Measurements from ENCODE around the gene SCAMP4. TPM values are rescaled to one million over a fixed set of nuclear protein-coding genes. Genes with fewer than 3 reads are reported as not detected.

The SCAMP4 gene
- total RNA-seq, 1 donor from 2014 or later: 322 TPM

DNA sequence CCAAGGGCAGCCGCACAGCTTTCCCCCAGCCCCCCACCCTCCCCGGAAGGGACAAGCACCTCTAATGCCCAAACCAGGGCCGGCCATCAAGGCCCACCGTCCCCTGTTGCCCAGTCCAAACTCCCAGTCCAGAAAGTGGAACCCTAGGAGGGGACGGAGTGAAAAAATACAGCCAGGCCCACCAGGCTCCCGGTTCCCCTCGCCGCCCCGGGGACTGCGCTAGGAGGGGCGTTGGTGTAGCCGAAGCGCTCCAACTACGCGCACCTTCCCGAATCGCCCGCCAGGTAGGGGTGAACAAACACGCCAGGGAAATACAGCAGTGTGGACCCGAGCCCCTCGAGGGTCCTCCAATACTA, 43.2 kb upstream of the SCAMP4 start:
- intact Hi-C loops (cut with DNase I): loop anchor here (5.0 kb wide), 1 partner anchor 290 kb away; the partner anchor contains the start of gene AP3D1
- peak overlapping the region; percentile 59 to 92 for H3K4me3 ChIP-seq
- TF ChIP-seq, protein P1, sequence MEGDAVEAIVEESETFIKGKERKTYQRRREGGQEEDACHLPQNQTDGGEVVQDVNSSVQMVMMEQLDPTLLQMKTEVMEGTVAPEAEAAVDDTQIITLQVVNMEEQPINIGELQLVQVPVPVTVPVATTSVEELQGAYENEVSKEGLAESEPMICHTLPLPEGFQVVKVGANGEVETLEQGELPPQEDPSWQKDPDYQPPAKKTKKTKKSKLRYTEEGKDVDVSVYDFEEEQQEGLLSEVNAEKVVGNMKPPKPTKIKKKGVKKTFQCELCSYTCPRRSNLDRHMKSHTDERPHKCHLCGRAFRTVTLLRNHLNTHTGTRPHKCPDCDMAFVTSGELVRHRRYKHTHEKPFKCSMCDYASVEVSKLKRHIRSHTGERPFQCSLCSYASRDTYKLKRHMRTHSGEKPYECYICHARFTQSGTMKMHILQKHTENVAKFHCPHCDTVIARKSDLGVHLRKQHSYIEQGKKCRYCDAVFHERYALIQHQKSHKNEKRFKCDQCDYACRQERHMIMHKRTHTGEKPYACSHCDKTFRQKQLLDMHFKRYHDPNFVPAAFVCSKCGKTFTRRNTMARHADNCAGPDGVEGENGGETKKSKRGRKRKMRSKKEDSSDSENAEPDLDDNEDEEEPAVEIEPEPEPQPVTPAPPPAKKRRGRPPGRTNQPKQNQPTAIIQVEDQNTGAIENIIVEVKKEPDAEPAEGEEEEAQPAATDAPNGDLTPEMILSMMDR (IDR thresholded peaks at IDR 0.05): no peak
- peaks cover 16 to 28% of the 10 kb centered on the region in 2 donors for H3K4me1 ChIP-seq
- H3K27ac ChIP-seq: no peak overlapping the region
- no peaks in the 10 kb centered on the region for H3K36me3 ChIP-seq
- H3K27me3 ChIP-seq: no peaks in the 10 kb centered on the region
- no peaks in the 10 kb centered on the region for H3K9me3 ChIP-seq
- no peak for DNase-seq (ENCODE audit: low spot score in 2 of 2)

DNA sequence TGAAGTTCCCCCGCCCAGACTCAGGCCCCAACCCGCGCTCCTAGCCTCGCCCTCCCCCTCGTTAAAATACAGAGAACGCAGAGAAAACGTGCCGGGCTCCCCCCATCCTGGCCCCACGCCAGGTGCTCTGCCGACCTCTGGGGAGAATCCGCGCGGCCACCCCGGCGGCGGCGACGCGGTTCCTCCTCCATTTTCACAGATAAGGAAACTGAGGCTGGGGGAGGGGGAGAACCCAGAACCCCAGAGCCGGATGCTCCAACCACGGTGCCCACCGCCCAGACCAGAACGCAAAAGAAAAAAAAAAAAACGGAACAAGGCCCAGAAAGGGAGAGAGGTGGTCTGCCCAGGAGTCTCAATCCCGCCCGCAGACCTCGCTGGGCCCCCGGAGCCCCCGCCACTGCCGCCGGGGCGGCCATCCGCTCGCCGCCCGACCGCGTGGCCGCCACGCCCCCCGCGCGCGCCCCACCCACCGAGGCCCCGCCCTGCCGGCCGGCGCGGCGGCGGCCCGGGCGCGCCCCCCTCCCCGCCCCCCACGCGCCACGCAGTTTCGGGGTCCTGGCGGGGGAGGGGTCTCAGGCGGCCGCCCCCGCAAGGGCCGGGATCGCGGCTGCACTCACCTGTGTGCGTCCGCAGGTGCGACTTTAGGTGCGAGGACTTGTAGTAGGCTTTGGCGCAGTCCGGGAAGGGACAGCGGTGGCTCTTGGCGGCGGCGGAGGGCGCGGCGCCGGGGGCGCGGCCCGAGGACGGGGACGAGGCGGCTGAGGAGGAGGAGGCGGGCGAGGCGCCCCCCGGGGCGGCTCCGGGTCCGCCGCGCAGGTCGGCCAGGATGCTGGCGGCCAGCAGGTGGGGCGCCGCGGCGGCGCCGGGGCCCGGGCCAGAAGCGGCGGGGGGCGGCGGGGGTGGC, 42.5 kb upstream of the SCAMP4 start:
- TF ChIP-seq, protein P1 (IDR thresholded peaks at IDR 0.05): no peak
- Histone ChIP-seq H3K9me3 (no peaks in the 10 kb centered on the region), H3K4me1 (peaks cover 14 to 22% of the 10 kb centered on the region in 2 donors), H3K27me3 (no peaks in the 10 kb centered on the region), H3K4me3 (peak overlapping the region; percentile 59 to 92), H3K27ac (peak overlapping the region in 1 of 2 donors; percentile 65), H3K36me3 (no peaks in the 10 kb centered on the region)
- DNase-seq (ENCODE audit: low spot score in 2 of 2): no peak
- intact Hi-C loops (cut with DNase I): loop anchor here (5.0 kb wide), 1 partner anchor 290 kb away; the partner anchor contains the start of gene AP3D1

DNA sequence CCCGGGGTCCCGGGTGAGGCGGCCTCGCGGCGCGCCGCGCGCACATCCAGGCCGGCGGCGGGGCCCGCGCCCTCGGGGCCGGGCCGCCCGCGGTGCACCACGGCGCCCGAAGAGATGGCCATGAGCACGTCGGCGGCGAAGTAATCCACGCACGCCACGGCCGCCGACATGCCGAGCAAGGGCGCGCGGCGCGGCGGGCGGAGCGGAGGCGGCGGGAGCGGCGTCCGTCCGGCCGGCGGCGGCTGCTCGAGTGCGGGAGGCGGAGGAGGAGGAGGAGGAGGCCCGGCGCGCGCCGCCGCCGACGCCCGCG, 41.9 kb upstream of the SCAMP4 start, which contains the start of gene KLF16:
KLF16 (minus strand) TSS at position 252 of the 310 bp plus-strand sequence; CDS start at position 170, 82 bp downstream.
- no peak for DNase-seq (ENCODE audit: low spot score in 2 of 2)
- peak within 1 kb of the TSS; percentile 59 to 92 for H3K4me3 ChIP-seq
- H3K36me3 ChIP-seq: no peaks in the 10 kb centered on the region
- TF ChIP-seq, protein P1 (IDR thresholded peaks at IDR 0.05): no peak
- peaks cover 13 to 16% of the 10 kb centered on the region in 2 donors for H3K4me1 ChIP-seq
- peak within 1 kb of the TSS; percentile 77 to 84 for H3K27ac ChIP-seq
- no peaks in the 10 kb centered on the region for H3K9me3 ChIP-seq
- intact Hi-C loops (cut with DNase I): loop anchor here (5.0 kb wide), 1 partner anchor 289 kb away; the partner anchor contains the start of gene AP3D1
- no peaks in the 10 kb centered on the region for H3K27me3 ChIP-seq

DNA sequence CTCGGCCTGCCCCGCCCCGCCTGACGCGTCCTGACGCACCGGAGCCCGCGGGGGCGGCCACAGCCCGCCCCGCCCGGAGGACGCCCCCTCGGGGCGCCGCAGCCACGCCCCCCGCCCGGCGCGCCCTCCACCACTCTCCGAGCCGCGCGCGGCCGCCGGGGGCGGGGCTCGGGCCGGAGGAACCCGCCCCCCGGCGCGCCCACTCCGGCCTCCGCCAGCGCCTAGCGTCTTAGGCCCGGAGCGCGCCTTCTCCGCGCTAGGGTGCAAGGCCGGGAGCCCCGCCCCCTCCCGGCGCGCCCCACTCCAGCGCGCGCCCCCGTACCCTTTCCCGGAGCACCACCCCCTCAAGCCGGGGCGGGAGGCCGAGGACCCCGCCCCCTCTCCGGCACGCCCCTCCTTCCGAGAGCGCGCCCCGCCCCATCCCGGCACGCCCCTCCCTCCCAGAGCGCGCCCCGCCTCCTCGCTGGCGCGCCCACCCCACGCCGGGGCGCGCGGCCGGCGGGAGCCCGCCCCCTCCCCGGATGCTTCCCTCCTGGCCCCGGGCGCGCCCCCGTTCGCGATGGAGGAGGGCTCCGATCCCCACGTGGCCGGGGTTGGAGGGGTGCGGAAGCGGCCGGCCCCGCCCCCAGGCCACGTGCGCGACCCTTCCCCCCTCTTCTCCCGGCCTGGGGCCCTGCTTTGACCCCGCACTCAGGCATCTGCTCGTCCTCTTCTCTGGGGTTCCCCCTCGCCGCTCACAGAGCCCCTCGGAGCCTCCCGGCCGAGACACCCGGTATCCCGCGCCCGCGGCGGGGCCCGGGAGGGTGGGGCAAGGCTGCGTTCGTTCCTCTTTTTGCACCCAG, 41.3 kb upstream of the SCAMP4 start:
- H3K4me1 ChIP-seq: peaks cover 13 to 15% of the 10 kb centered on the region in 2 donors
- H3K36me3 ChIP-seq: no peaks in the 10 kb centered on the region
- peak; percentile 57 to 92 for DNase-seq (ENCODE audit: low spot score in 2 of 2)
- no peaks in the 10 kb centered on the region for H3K9me3 ChIP-seq
- H3K4me3 ChIP-seq: peak overlapping the region; percentile 59 to 80
- no peaks in the 10 kb centered on the region for H3K27me3 ChIP-seq
- TF ChIP-seq, protein P1 (IDR thresholded peaks at IDR 0.05): no peak
- intact Hi-C loops (cut with DNase I): loop anchor here (1.0 to 5.0 kb wide), 4 partner anchors 11 to 288 kb away; partner anchors contain the start of genes ABHD17A, ADAT3, AP3D1 and SCAMP4
- H3K27ac ChIP-seq: peak overlapping the region; percentile 77 to 84

DNA sequence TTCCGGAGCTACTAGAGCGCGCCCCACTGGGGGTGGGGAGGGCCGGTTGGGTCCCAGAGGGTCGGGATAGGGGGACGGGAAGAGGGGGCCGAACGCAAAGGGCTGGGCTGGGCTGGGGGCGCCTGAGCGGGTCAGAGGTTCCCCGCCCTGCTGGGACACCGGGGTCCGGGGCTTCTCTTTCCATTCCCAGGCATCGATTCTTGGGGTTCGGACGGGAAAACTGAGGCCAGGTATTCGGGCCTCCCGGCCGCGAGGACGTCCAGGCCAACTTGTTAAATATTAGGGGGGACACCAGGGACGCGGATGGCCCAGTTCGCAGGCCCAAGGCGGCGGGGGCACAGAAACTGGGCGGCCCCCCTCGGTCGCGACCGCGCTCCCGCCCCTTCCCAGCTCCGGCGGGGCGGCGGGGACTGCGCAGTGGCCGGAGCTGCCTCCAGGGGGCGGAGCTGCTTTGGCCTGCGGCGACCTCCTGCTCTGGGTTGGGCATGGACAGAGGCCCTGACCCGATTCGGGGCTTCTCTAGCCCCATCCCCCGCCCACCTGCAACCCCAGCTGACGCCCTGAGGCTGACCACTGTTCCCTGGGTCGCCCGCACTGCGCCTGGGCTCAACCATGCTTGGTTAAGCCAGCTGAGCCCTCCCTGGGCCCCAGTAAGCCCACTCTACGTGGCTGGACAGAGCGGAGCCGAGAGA, 40.6 kb upstream of the SCAMP4 start:
- Histone ChIP-seq H3K4me3 (peak overlapping the region; percentile 59 to 80), H3K27me3 (no peaks in the 10 kb centered on the region), H3K36me3 (no peaks in the 10 kb centered on the region), H3K4me1 (peaks cover 13% of the 10 kb centered on the region in 2 donors), H3K27ac (peak overlapping the region; percentile 77 to 84), H3K9me3 (no peaks in the 10 kb centered on the region)
- peak in 1 of 2 donors; percentile 85 for DNase-seq (ENCODE audit: low spot score in 2 of 2)
- TF ChIP-seq, protein P1 (IDR thresholded peaks at IDR 0.05): peak; percentile 68 to 81 (median 80)
- intact Hi-C loops (cut with DNase I): loop anchor here (1.0 to 5.0 kb wide), 4 partner anchors 11 to 288 kb away; partner anchors contain the start of genes ABHD17A, ADAT3, AP3D1 and SCAMP4
